GM18507 (cell line): ENCODE measurements around the gene IGFBP5.

Source experiments
- DNase-seq: peaks from one replicate; pipeline ENCODE4 v3.0.0; 2011; ENCODE audit warnings: low read depth; ENCODE audit not compliant: insufficient read length; ENCODE audit errors: extremely low spot score
- FAIRE-seq: peaks from 2 replicates; lab custom pipeline; 2011; peaks lifted over from hg19 to GRCh38; lab: Jason Lieb, UNC

IGFBP5 gene

DNA sequence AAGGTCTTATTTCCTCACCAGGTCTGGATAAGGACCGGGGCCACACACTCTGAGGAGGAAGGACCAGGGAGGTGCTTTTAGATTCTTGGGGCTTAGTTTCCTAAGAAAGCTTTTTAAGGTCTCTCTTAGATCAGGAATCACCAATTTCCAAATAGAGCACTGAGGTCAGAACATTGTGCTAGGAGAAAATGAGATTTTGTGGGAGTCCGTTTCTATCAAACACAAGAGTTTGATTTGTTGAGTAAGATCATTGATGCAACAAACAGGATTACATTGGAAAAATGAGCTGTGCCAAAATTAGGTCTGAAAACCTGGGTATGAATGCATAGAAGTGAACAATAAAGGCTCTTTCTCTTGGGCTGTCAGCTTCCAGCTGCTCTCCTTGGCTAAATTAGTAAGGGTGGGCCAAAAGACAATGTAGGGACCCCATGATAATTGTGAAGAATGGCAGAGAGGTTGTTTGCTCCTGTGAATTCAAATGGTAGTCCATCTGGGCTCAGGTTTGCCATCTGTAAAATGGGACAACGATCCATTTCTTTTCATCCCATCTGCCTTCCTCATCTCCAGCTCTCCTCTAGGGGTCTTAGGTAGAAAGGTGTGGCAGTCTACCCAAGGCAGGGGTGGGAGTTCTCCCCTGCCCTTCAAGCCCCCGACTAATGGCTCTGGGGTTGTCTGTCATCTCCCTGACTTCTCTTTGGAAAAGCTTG lies 42.1 kb downstream of the IGFBP5 start:
- FAIRE-seq: no peak
- no peak for DNase-seq

GRCh38 chr2:216652566-216652965 lies 42.8 kb downstream of the IGFBP5 start:
- no peak for DNase-seq
- FAIRE-seq: no peak

DNA sequence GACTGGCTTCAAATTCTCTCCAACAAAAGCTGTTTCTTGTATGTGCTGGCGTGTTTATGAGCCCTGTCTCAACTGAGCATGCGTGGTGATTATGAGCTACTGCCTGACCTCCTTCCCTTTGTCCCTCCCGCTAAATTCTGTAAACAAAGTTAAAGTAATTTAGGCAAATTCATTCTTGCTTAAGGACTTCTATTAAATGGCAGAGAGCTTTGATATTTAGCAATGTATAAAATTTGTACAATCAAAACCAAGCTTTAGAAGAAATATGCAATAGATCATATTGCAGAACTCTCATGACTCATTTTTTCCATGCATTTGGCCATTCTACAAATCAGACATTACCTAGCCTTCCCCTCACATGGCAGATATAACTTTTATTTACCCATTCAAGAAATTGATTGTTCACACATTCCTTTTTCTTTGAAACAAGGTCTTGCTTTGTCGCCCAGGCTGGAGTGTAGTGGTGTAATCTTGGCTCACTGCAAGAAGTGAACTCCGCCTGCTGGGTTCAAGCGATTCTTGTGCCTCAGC lies 43.9 kb downstream of the IGFBP5 start:
- FAIRE-seq: no peak
- DNase-seq: no peak

DNA sequence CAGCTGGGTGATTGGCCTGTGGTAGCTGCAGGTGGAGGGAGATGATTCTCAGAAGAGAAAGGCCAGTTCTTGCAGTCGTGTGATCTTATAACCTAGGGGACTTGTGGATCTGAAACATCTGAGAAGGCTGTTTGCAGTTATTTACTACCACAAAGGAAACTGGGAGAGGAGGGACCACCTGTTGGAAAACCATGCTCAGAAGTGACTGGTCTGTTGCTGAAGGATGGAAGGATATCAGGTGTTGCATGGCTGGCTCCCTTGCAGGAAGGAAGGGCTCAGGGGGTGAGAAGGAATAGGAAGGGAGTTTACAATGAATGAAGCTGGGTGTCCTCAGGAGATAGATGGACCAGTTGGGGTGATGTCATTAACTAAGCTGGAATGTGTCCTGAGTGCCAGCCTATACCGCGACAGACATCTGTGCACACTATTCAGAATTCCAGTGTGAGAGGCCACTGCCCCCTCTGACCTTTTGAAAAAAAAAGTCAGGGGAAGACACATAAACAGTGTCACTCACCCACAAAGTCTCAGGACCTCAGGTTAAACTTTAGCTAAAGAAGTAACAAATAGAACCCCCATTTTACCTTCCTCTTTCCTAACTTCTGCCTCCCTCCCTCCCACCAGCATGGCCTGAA lies 44.6 kb downstream of the IGFBP5 start:
- DNase-seq (no peak), FAIRE-seq (no peak)

GRCh38 chr2:216649574-216649973 lies 45.8 kb downstream of the IGFBP5 start:
- no peak for DNase-seq
- FAIRE-seq: no peak

GRCh38 chr2:216648105-216648504 lies 47.2 kb downstream of the IGFBP5 start:
- DNase-seq: no peak
- no peak for FAIRE-seq

DNA sequence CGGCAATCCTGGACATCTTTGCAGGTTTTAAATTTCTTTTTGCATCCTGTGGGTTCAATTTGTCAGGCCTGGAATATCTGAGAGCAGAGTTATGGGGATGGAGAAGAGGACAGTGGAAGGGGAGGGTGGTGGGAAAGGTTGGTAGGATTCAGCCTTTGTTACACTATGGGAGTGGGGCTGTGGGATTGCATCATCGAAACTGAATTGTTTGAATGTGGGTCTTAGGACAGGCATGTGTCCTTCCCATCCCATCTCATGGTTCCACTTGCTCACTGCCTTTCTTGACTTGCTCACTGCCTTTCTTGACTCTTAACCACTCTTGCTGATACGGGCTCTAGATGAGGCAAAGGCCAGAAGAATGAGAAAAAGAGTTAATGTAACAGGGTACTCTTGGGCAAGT lies 49.2 kb downstream of the IGFBP5 start:
- no peak for DNase-seq
- FAIRE-seq: no peak

GRCh38 chr2:216645636-216645950 lies 49.8 kb downstream of the IGFBP5 start:
- DNase-seq: no peak
- FAIRE-seq: no peak

DNA sequence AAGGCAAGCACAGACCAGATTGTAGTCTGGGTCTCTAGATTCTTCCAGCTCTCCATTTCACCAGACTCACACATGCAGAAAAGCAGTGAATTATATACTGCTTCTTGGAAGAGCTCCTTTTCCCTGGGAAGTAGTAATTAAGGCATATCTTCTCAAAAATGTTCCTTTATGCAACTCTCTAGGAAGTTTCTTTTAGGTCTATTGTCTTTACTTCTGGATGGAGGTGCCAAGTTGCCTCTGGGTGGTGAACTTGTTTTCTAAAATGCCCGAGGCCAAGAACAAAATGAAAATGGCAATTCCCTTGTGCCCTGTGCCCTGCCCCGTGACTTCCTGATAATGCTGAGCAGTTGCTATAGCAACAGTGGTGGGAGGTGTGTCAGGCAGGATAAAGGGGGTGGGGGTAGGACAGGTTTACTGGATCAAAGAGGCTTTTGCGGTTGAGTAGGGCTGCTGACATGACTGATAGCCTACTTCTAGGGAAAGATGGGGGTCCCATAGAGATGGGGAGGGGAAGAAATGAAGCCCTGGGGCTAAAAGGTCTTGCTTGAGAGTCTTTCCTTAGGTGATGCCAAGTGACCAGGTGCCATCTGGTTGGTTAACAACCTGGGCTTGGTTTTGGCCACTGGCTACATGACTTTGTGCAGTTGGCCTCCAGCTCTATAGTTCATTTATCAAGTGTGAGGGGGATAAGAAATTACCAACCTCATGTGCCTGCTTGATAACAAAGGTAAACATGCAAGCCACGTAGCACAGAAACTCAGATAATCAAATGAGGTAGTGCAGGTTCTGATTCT lies 50.3 kb downstream of the IGFBP5 start:
- no peak for FAIRE-seq
- DNase-seq: no peak

GRCh38 chr2:216643986-216644659 lies 51.2 kb downstream of the IGFBP5 start:
- no peak for DNase-seq

DNA sequence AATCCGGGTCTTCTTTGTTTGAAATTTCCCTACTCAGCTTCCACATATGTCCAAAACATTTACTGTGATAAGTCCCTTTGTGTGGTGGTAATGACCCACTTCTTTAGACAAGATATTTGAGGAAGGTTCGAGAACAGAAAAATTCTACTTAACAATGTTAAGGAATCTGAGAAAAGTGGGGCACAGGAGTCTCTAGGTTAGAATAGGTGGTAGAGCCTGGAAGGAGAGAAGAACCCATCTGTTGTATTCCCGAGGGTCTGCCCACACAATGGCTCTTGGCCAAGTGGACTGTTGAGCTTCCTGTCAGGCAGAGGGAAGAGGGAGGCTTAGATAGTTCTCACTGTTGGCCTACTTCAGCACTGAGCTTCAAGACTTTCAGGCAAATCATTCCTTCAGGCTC lies 57.9 kb downstream of the IGFBP5 start:
- DNase-seq (no peak), FAIRE-seq (no peak)

More at GRCh38 chr2:216643986-216644659, 51.2 kb downstream of the IGFBP5 start:
- no peak for FAIRE-seq

- DNase-seq (no peak), FAIRE-seq (no peak)
These were observed 58.5 kb downstream of the IGFBP5 start for GRCh38 chr2:216636551-216637450.

DNA sequence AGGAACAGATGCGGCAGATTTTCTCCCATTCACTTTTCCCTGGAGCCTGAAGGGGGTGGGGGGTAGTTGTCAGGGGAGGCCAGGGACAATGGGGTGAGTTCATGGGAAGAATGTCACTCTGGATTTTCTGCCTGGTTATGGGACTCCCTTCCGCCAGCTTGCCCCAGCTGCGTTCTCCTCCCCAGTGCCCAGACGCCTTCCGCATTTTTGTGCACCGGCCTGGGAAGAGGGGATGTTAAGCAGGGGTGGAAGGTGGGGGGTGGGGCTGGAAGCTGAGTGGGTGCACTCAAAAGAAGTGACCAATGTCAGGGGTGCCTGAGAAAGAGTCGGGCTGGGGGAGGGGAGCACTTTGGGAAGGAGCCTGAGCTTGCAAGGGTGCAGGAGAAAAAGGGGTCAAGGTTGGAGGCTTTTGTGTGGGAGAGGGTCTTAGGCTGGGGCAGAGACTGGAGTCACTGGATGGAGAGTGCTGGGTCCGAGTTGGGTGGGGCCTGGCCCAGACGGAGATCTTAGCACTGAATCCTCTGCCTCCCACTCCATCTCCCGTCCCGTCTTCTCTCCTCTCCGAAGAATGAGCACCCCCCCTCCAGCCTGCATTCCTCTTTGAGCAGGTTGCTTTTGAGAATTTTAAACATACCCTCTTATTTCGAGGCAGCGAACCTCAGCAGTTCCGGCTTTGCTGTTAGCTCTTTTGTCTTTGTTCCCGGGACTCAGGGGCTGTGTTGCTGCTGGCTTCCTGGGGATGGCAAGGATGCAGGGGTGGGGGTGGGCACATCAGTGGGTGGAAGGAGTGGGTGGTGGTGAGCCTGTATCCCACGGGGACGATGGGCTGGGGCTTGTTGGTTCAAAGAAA lies 59.4 kb downstream of the IGFBP5 start:
- DNase-seq: no peak
- no peak for FAIRE-seq

GRCh38 chr2:216635171-216635570 lies 60.2 kb downstream of the IGFBP5 start:
- no peak for FAIRE-seq
- no peak for DNase-seq

GRCh38 chr2:216634370-216635148 lies 60.8 kb downstream of the IGFBP5 start:
- FAIRE-seq: no peak
- no peak for DNase-seq

DNA sequence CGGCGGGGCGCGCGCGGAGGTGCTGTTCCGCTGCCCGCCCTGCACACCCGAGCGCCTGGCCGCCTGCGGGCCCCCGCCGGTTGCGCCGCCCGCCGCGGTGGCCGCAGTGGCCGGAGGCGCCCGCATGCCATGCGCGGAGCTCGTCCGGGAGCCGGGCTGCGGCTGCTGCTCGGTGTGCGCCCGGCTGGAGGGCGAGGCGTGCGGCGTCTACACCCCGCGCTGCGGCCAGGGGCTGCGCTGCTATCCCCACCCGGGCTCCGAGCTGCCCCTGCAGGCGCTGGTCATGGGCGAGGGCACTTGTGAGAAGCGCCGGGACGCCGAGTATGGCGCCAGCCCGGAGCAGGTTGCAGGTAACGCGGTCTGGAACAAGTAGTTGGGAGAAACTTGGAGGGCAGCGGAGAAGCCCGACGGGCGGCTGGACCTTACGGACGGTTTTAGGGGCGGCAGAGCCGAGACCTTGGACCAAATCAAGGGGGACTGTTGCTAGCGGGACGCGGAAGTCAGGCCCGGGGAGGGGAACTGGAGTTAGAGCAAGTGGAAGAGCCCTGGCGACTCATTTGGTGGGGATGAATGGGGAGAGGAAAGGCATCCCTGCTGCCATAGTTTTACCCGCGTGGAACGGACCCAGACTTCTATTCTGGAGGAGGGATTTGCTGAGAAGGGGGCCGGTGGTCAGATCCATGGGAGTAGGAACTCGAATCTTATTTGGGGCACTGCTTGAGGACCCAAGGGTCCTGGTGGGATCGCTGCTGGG lies 61.6 kb downstream of the IGFBP5 start:
- no peak for DNase-seq

More for the DNA sequence above, 61.6 kb downstream of the IGFBP5 start:
- FAIRE-seq: no peak
